ENCODE data around the gene GAB1.

Gene GAB1

GRCh38 chr4:143435955-143436354 lies 99.3 kb downstream of the GAB1 start:
- Histone ChIP-seq H3K4me3 (ENCODE audit: severe bottlenecking) (no peak overlapping the region), H3K9me3 (ENCODE audit: severe bottlenecking) (no peaks in the 10 kb centered on the region), H3K27me3 (ENCODE audit: insufficient read depth, poor library complexity, severe bottlenecking) (no peaks in the 10 kb centered on the region), H3K4me1 (ENCODE audit: insufficient read depth, poor library complexity, severe bottlenecking) (no peaks in the 10 kb centered on the region), H3K27ac (ENCODE audit: poor library complexity, severe bottlenecking) (no peak overlapping the region), H3K36me3 (ENCODE audit: low read depth) (peaks cover 16% of the 10 kb centered on the region; the same call in 1 of the 2 replicates)
- DNase-seq (ENCODE audit: low spot score) (no peak), ATAC-seq (ENCODE audit: low read depth) (no peak)
- no peak for TF ChIP-seq CTCF (IDR thresholded peaks at IDR 0.05; ENCODE audit: poor library complexity, severe bottlenecking)

- H3K4me3 ChIP-seq (ENCODE audit: severe bottlenecking): no peak overlapping the region
- TF ChIP-seq CTCF (IDR thresholded peaks at IDR 0.05; ENCODE audit: poor library complexity, severe bottlenecking): no peak
- H3K36me3 ChIP-seq (ENCODE audit: low read depth): peaks cover 18% of the 10 kb centered on the region
- H3K9me3 ChIP-seq (ENCODE audit: severe bottlenecking): no peaks in the 10 kb centered on the region
- H3K27ac ChIP-seq (ENCODE audit: poor library complexity, severe bottlenecking): no peak overlapping the region
- DNase-seq (ENCODE audit: low spot score): no peak
- ATAC-seq (ENCODE audit: low read depth): no peak
- H3K27me3 ChIP-seq (ENCODE audit: insufficient read depth, poor library complexity, severe bottlenecking): no peaks in the 10 kb centered on the region
- no peaks in the 10 kb centered on the region for H3K4me1 ChIP-seq (ENCODE audit: insufficient read depth, poor library complexity, severe bottlenecking)
Observed at GRCh38 chr4:143437476-143437875, 100.8 kb downstream of the GAB1 start.

GRCh38 chr4:143437937-143438336 lies 101.3 kb downstream of the GAB1 start:
- no peaks in the 10 kb centered on the region for H3K4me1 ChIP-seq (ENCODE audit: insufficient read depth, poor library complexity, severe bottlenecking)
- H3K9me3 ChIP-seq (ENCODE audit: severe bottlenecking): no peaks in the 10 kb centered on the region
- H3K27me3 ChIP-seq (ENCODE audit: insufficient read depth, poor library complexity, severe bottlenecking): no peaks in the 10 kb centered on the region
- DNase-seq (ENCODE audit: low spot score) (no peak), ATAC-seq (ENCODE audit: low read depth) (no peak)
- no peak overlapping the region for H3K27ac ChIP-seq (ENCODE audit: poor library complexity, severe bottlenecking)
- H3K36me3 ChIP-seq (ENCODE audit: low read depth): peaks cover 20% of the 10 kb centered on the region
- TF ChIP-seq CTCF (IDR thresholded peaks at IDR 0.05; ENCODE audit: poor library complexity, severe bottlenecking): no peak
- no peak overlapping the region for H3K4me3 ChIP-seq (ENCODE audit: severe bottlenecking)

- peaks cover 20% of the 10 kb centered on the region for H3K36me3 ChIP-seq (ENCODE audit: low read depth)
- DNase-seq (ENCODE audit: low spot score) (no peak), ATAC-seq (ENCODE audit: low read depth) (no peak)
- no peaks in the 10 kb centered on the region for H3K4me1 ChIP-seq (ENCODE audit: insufficient read depth, poor library complexity, severe bottlenecking)
- TF ChIP-seq CTCF (IDR thresholded peaks at IDR 0.05; ENCODE audit: poor library complexity, severe bottlenecking): no peak
- no peak overlapping the region for H3K4me3 ChIP-seq (ENCODE audit: severe bottlenecking)
- no peaks in the 10 kb centered on the region for H3K9me3 ChIP-seq (ENCODE audit: severe bottlenecking)
- no peaks in the 10 kb centered on the region for H3K27me3 ChIP-seq (ENCODE audit: insufficient read depth, poor library complexity, severe bottlenecking)
- H3K27ac ChIP-seq (ENCODE audit: poor library complexity, severe bottlenecking): no peak overlapping the region
Observed at GRCh38 chr4:143438710-143439109, 102.0 kb downstream of the GAB1 start.

- Histone ChIP-seq H3K27ac (ENCODE audit: poor library complexity, severe bottlenecking) (no peak overlapping the region), H3K27me3 (ENCODE audit: insufficient read depth, poor library complexity, severe bottlenecking) (no peaks in the 10 kb centered on the region), H3K9me3 (ENCODE audit: severe bottlenecking) (no peaks in the 10 kb centered on the region), H3K4me3 (ENCODE audit: severe bottlenecking) (no peak overlapping the region), H3K4me1 (ENCODE audit: insufficient read depth, poor library complexity, severe bottlenecking) (no peaks in the 10 kb centered on the region), H3K36me3 (ENCODE audit: low read depth) (peaks cover 20% of the 10 kb centered on the region)
- no peak for ATAC-seq (ENCODE audit: low read depth)
- DNase-seq (ENCODE audit: low spot score): no peak
- TF ChIP-seq CTCF (IDR thresholded peaks at IDR 0.05; ENCODE audit: poor library complexity, severe bottlenecking): no peak
Observed at GRCh38 chr4:143441109-143441508, 104.4 kb downstream of the GAB1 start.

Measured in RWPE2 (cell line).